HEK293T (cell line): ENCODE results near the gene CTNNA3.

Source experiments
- ARNT ChIP-seq: fragments of 450-650 bp; IDR thresholded peaks from 2 replicates; pipeline ENCODE4 v1.6.1; 2017; ENCODE audit warnings: mild to moderate bottlenecking
- ELF4 ChIP-seq: fragments of 450-650 bp; IDR thresholded peaks from 2 replicates; pipeline ENCODE4 v1.6.1; 2017; ENCODE audit warnings: antibody characterized with exemption
- FOXA1 ChIP-seq: fragments of 450-650 bp; IDR thresholded peaks from 2 replicates; pipeline ENCODE4 v1.6.1; 2016; ENCODE audit warnings: mild to moderate bottlenecking
- SP1 ChIP-seq: fragments of 450-650 bp; IDR thresholded peaks from 2 replicates; pipeline ENCODE4 v1.6.1; 2017
- TARDBP ChIP-seq: fragments of 450-650 bp; IDR thresholded peaks from 2 replicates; pipeline ENCODE4 v1.6.1; 2016

DNA sequence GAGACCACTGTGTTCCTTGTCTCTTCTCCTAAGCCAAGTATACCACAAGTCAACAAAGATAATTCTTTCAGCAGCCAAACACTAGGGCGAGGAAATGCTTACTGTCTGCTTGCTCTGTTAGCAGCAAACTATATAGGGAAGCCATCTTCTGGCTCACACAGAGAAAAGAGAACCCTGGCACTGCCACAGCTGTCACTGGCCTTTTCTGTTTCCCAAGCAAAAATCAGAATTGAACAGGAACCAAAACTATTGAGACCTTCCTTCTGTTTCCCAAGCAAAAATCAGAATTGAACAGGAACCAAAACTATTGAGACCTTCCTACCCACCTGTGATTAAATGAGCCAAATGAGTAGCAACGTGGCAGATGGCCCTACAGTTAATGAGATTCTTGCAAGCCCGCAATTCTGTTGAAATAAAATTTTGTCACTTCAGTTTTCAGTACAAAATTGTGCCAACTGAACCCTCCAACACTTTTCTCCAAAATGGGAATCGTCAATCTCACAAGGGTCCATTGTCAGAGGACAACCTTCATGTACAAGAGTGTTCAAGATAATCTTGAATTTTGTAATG is 715.7 kb downstream of the CTNNA3 start:
- TF ChIP-seq SP1 (no peak), ARNT (no peak), FOXA1 (no peak), TARDBP (no peak), ELF4 (no peak)
